GM23248 (cell line): Measurements from ENCODE around the gene SOX8. TPM values are rescaled to one million over a fixed set of nuclear protein-coding genes. Genes with fewer than 3 reads are reported as not detected.

Experiments
- DNase-seq: peaks from one replicate; pipeline ENCODE4 v3.0.0-alpha.2; 2015
- H2AFZ ChIP-seq: fragments of 200-600 bp; sonication (generic); 2 replicates; pipeline ENCODE4 v1.6.1; 2016; ENCODE audit warnings: antibody characterized with exemption
- H3F3A ChIP-seq: fragments of 200-600 bp; sonication (generic); 2 replicates; pipeline ENCODE4 v1.6.1; 2016; ENCODE audit warnings: mild to moderate bottlenecking, antibody characterized with exemption, mixed run types; ENCODE audit not compliant: insufficient read depth
- H3K27ac ChIP-seq: fragments of 200-600 bp; sonication (generic); 2 replicates; pipeline ENCODE4 v1.5.1; 2016; ENCODE audit warnings: mild to moderate bottlenecking
- H3K27me3 ChIP-seq: fragments of 200-600 bp; sonication (generic); replicated peaks from 2 replicates; pipeline ENCODE4 v1.6.1; 2016; ENCODE audit warnings: mild to moderate bottlenecking; ENCODE audit not compliant: insufficient read depth
- H3K36me3 ChIP-seq: fragments of 200-600 bp; sonication (generic); 2 replicates; pipeline ENCODE4 v1.6.1; 2016; ENCODE audit warnings: low read depth, mild to moderate bottlenecking
- H3K4me1 ChIP-seq: fragments of 200-600 bp; sonication (generic); 2 replicates; pipeline ENCODE4 v1.6.1; 2016; ENCODE audit warnings: mild to moderate bottlenecking; ENCODE audit not compliant: insufficient read depth
- H3K4me2 ChIP-seq: fragments of 200-600 bp; sonication (generic); one replicate; pipeline ENCODE4 v1.6.1; 2016; ENCODE audit warnings: mild to moderate bottlenecking; ENCODE audit not compliant: unreplicated experiment
- H3K4me3 ChIP-seq: fragments of 200-600 bp; sonication (generic); 2 replicates; pipeline ENCODE4 v1.5.1; 2016; ENCODE audit warnings: mild to moderate bottlenecking
- H3K79me2 ChIP-seq: fragments of 200-600 bp; sonication (generic); 2 replicates; pipeline ENCODE4 v1.6.1; 2016; ENCODE audit warnings: mild to moderate bottlenecking; ENCODE audit not compliant: insufficient read depth
- H3K9ac ChIP-seq: fragments of 200-600 bp; sonication (generic); 2 replicates; pipeline ENCODE4 v1.6.1; 2016; ENCODE audit warnings: mild to moderate bottlenecking
- H3K9me2 ChIP-seq: fragments of 200-600 bp; sonication (generic); 2 replicates; pipeline ENCODE4 v1.6.1; 2016; ENCODE audit warnings: mixed run types, mild to moderate bottlenecking, moderate library complexity; ENCODE audit not compliant: insufficient read depth
- H3K9me3 ChIP-seq: fragments of 200-600 bp; sonication (generic); one replicate; pipeline ENCODE4 v1.6.1; 2017; ENCODE audit warnings: low read depth
- H4K20me1 ChIP-seq: fragments of 200-600 bp; sonication (generic); 2 replicates; pipeline ENCODE4 v1.6.0; 2016; ENCODE audit not compliant: insufficient read depth
- EZH2 ChIP-seq: fragments of 200-600 bp; sonication (generic); IDR thresholded peaks from 2 replicates; pipeline ENCODE4 v1.6.1; 2018; ENCODE audit warnings: antibody characterized with exemption, mild to moderate bottlenecking; ENCODE audit not compliant: insufficient read depth, poor library complexity, severe bottlenecking
- EZH2phosphoT487 ChIP-seq: fragments of 200-600 bp; sonication (generic); IDR thresholded peaks from 2 replicates; pipeline ENCODE4 v1.6.1; 2018; ENCODE audit warnings: antibody characterized with exemption, moderate library complexity, mild to moderate bottlenecking, low read depth; ENCODE audit not compliant: insufficient read depth
- WGBS, 2 experiments: methylation state at CpG; one replicate each; pipeline ENCODE4 v1.1.6; 2015 to 2017; ENCODE audit warnings: low lambda C conversion rate in 2 of 2, low coverage in 1 of 2; ENCODE audit errors: missing lambda C conversion rate in 2 of 2; 5-methylcytosine and 5-hydroxymethylcytosine counted together
- in situ Hi-C: fragments of 300-500 bp; cut with MboI; formaldehyde crosslinking; loops from 2 replicates; pipeline ENCODE4 v1.15.0; 2020
- polyA plus RNA-seq: library from polyadenylated mRNA; unstranded; fragments of >200 nt; fragmentation: Nextera tagmentation; extraction: Ambion mirVana; gene quantifications from 2 replicates; pipeline ENCODE4 v1.2.1, GENCODE V29; 2016
- total RNA-seq: library from RNA; depleted of rRNA; stranded (reverse); fragments of >200 nt; shearing (Covaris generic); gene quantifications from 2 replicates; pipeline ENCODE4 v1.2.3, GENCODE V29; 2014

Gene SOX8
- total and polyA plus RNA-seq, 2 experiments from 2014 or later, result 0.15 to 0.43 TPM

- Histone ChIP-seq H3K9me2 (no peaks in the 10 kb centered on the region), H3K4me2 (no peak overlapping the region), H3K27me3 (peaks cover 16% of the 10 kb centered on the region), H3K9me3 (no peaks in the 10 kb centered on the region), H3K4me1 (no peaks in the 10 kb centered on the region), H3F3A (no peaks in the 10 kb centered on the region), H3K9ac (no peak overlapping the region), H2AFZ (no peak overlapping the region), H3K4me3 (no peak overlapping the region), H3K36me3 (no peaks in the 10 kb centered on the region), H4K20me1 (no peaks in the 10 kb centered on the region), H3K27ac (no peak overlapping the region), H3K79me2 (no peaks in the 10 kb centered on the region)
- 79 to 81% methylated on average over 18 to 19 of the region's 19 CpGs for WGBS, 2 experiments
- TF ChIP-seq EZH2phosphoT487, result no peak
- TF ChIP-seq EZH2, result no peak
- no peak for DNase-seq
- in situ Hi-C loops, result no loop called here
Measured at GRCh38 chr16:1012135-1012534, 30.6 kb downstream of the SOX8 start.

- no peak overlapping the region for H3K9ac ChIP-seq
- H3K4me1 ChIP-seq, result no peaks in the 10 kb centered on the region
- no peaks in the 10 kb centered on the region for H3K9me2 ChIP-seq
- no peak overlapping the region for H3K4me3 ChIP-seq
- no peaks in the 10 kb centered on the region for H3K36me3 ChIP-seq
- H4K20me1 ChIP-seq, result no peaks in the 10 kb centered on the region
- no peaks in the 10 kb centered on the region for H3K9me3 ChIP-seq
- H3K79me2 ChIP-seq, result no peaks in the 10 kb centered on the region
- TF ChIP-seq EZH2 (no peak), EZH2phosphoT487 (no peak)
- in situ Hi-C loops, result no loop called here
- peaks cover 11% of the 10 kb centered on the region for H3K27me3 ChIP-seq
- 67% methylated on average over 28 of the region's 28 CpGs for WGBS, 2 experiments
- no peak for DNase-seq
- H3K27ac ChIP-seq, result no peak overlapping the region
- no peaks in the 10 kb centered on the region for H3F3A ChIP-seq
- no peak overlapping the region for H3K4me2 ChIP-seq
- H2AFZ ChIP-seq, result no peak overlapping the region
Measured at GRCh38 chr16:1012722-1013592, 31.4 kb downstream of the SOX8 start.

- WGBS, 2 experiments, result 63 to 66% methylated on average over 6 to 7 of the region's 8 CpGs
- in situ Hi-C loops, result no loop called here
- no peak for TF ChIP-seq EZH2
- no peak for TF ChIP-seq EZH2phosphoT487
Measured at GRCh38 chr16:1013593-1013900, 32.0 kb downstream of the SOX8 start.

GRCh38 chr16:1014221-1014620 lies 32.7 kb downstream of the SOX8 start:
- peaks cover 10% of the 10 kb centered on the region; the same call in 1 of the 2 replicates for H3K27me3 ChIP-seq
- no peak overlapping the region for H3K4me3 ChIP-seq
- WGBS, 2 experiments, result 79 to 85% methylated on average over 3 to 7 of the region's 8 CpGs
- H3K4me2 ChIP-seq, result no peak overlapping the region
- H3K9me3 ChIP-seq, result no peaks in the 10 kb centered on the region
- H3F3A ChIP-seq, result no peaks in the 10 kb centered on the region
- H3K36me3 ChIP-seq, result no peaks in the 10 kb centered on the region
- in situ Hi-C loops, result no loop called here
- TF ChIP-seq EZH2, result no peak
- TF ChIP-seq EZH2phosphoT487, result no peak
- DNase-seq, result no peak
- H4K20me1 ChIP-seq, result no peaks in the 10 kb centered on the region
- H3K27ac ChIP-seq, result no peak overlapping the region
- no peak overlapping the region for H3K9ac ChIP-seq
- no peak overlapping the region for H2AFZ ChIP-seq
- H3K4me1 ChIP-seq, result no peaks in the 10 kb centered on the region
- H3K9me2 ChIP-seq, result no peaks in the 10 kb centered on the region
- no peaks in the 10 kb centered on the region for H3K79me2 ChIP-seq

More at GRCh38 chr16:1013593-1013900, 32.0 kb downstream of the SOX8 start:
- Histone ChIP-seq H3K27me3 (peaks cover 10% of the 10 kb centered on the region; the same call in 1 of the 2 replicates), H3F3A (no peaks in the 10 kb centered on the region), H3K9me3 (no peaks in the 10 kb centered on the region), H3K9ac (no peak overlapping the region), H2AFZ (no peak overlapping the region), H3K4me3 (no peak overlapping the region), H4K20me1 (no peaks in the 10 kb centered on the region), H3K36me3 (no peaks in the 10 kb centered on the region), H3K79me2 (no peaks in the 10 kb centered on the region), H3K4me2 (no peak overlapping the region), H3K27ac (no peak overlapping the region), H3K9me2 (no peaks in the 10 kb centered on the region), H3K4me1 (no peaks in the 10 kb centered on the region)
- no peak for DNase-seq
